Ascending aorta (tissue), 2 donors: Measurements from ENCODE around the gene CGB1. TPM values are rescaled to one million over a fixed set of nuclear protein-coding genes. Genes with fewer than 3 reads are reported as not detected.

ENCODE experiments used
- DNase-seq, 2 donors: peaks; one replicate each; pipeline ENCODE4 v3.0.0-alpha.2; 2019; ENCODE audit warnings: low spot score in 2 of 2
- H3K27ac ChIP-seq, 2 donors: fragments of 200-600 bp; sonication (generic); one replicate each; pipeline ENCODE4 v1.5.1; 2016 to 2017; ENCODE audit warnings: mild to moderate bottlenecking in 1 of 2
- H3K27me3 ChIP-seq: fragments of 200-600 bp; sonication (generic); one replicate; pipeline ENCODE4 v1.5.1; 2017
- H3K36me3 ChIP-seq, 2 donors: fragments of 200-600 bp; sonication (generic); one replicate each; pipeline ENCODE4 v1.5.1; 2016
- H3K4me1 ChIP-seq, 2 donors: fragments of 200-600 bp; sonication (generic); one replicate each; pipeline ENCODE4 v1.5.1; 2016 to 2017; ENCODE audit warnings: mild to moderate bottlenecking in 1 of 2
- H3K4me3 ChIP-seq, 2 donors: fragments of 200-600 bp; sonication (generic); one replicate each; pipeline ENCODE4 v1.5.1; 2016 to 2017; ENCODE audit warnings: mild to moderate bottlenecking in 1 of 2
- H3K9me3 ChIP-seq, 2 donors: fragments of 200-600 bp; sonication (generic); one replicate each; pipeline ENCODE4 v1.5.1; 2016
- intact Hi-C: fragments of 100-400 bp; cut with DNase I; formaldehyde crosslinking; loops from one replicate; pipeline ENCODE4 v1.15.1; 2023
- total RNA-seq: library from RNA; depleted of rRNA; stranded (reverse); fragments of >200 nt; gene quantifications from one replicate; pipeline ENCODE4 v1.1.0, GENCODE V29; 2016
- TF ChIP-seq, protein P1 (sequence below), 3 experiments: fragments of 200-600 bp in 2 of 3; fragments of 450-650 bp in 1 of 3; sonication (generic) in 2 of 3; IDR thresholded peaks; one replicate each; pipeline ENCODE4 v1.5.1; 2016 to 2019; ENCODE audit warnings: antibody characterized with exemption in 3 of 3, mild to moderate bottlenecking in 1 of 3, moderate library complexity in 1 of 3

Gene CGB1
- total RNA-seq, 1 donor from 2014 or later: not detected

DNA sequence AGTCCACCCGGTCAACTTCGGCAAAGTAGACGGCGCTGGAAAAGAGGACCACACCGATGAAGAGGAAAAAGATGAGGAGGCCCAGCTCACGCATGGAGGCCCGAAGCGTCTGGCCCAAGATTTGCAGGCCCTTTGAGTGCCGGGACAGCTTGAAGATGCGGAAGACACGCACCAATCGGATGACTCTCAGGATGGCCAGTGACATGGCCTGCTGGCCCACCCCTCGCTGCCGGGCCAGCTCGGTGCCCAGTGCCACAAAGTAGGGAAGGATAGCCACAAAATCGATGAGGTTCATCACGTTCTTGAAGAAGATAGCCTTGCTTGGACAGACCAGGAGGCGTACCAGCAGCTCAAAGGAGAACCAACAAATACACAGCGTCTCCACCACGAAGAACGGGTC, 33.7 kb upstream of the CGB1 start:
- H3K27ac ChIP-seq: no peak overlapping the region
- H3K9me3 ChIP-seq: no peaks in the 10 kb centered on the region
- H3K27me3 ChIP-seq: peaks cover 14% of the 10 kb centered on the region
- DNase-seq: no peak
- no peaks in the 10 kb centered on the region for H3K36me3 ChIP-seq
- TF ChIP-seq, protein P1, sequence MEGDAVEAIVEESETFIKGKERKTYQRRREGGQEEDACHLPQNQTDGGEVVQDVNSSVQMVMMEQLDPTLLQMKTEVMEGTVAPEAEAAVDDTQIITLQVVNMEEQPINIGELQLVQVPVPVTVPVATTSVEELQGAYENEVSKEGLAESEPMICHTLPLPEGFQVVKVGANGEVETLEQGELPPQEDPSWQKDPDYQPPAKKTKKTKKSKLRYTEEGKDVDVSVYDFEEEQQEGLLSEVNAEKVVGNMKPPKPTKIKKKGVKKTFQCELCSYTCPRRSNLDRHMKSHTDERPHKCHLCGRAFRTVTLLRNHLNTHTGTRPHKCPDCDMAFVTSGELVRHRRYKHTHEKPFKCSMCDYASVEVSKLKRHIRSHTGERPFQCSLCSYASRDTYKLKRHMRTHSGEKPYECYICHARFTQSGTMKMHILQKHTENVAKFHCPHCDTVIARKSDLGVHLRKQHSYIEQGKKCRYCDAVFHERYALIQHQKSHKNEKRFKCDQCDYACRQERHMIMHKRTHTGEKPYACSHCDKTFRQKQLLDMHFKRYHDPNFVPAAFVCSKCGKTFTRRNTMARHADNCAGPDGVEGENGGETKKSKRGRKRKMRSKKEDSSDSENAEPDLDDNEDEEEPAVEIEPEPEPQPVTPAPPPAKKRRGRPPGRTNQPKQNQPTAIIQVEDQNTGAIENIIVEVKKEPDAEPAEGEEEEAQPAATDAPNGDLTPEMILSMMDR (IDR thresholded peaks at IDR 0.05): no peak
- no peaks in the 10 kb centered on the region for H3K4me1 ChIP-seq
- no peak overlapping the region for H3K4me3 ChIP-seq
- intact Hi-C loops: no loop called here

DNA sequence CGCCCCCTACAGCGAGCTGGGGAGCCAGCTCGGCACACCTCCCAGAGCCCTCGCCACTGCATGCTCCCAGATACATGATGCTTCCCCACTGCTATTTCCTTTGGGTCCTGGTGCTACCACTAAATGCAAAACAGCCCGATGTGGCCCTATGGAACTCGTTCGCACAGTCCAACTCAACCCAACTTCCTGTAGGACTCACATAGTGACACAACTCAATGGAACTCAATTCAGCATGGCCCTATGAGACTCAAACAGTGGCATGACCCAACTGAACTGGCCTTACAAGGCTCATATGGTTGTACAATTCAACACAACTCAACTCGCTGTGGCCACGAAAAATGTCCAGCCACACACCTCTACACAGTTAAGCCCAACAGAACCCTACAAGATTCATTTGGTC, 32.3 kb upstream of the CGB1 start:
- peaks cover 0 to 3% of the 10 kb centered on the region in 2 donors for H3K4me1 ChIP-seq
- no peak overlapping the region for H3K27ac ChIP-seq
- H3K36me3 ChIP-seq: no peaks in the 10 kb centered on the region
- DNase-seq: no peak
- TF ChIP-seq, protein P1 (IDR thresholded peaks at IDR 0.05): no peak
- intact Hi-C loops: no loop called here
- H3K9me3 ChIP-seq: no peaks in the 10 kb centered on the region
- peaks cover 14% of the 10 kb centered on the region for H3K27me3 ChIP-seq
- no peak overlapping the region for H3K4me3 ChIP-seq

DNA sequence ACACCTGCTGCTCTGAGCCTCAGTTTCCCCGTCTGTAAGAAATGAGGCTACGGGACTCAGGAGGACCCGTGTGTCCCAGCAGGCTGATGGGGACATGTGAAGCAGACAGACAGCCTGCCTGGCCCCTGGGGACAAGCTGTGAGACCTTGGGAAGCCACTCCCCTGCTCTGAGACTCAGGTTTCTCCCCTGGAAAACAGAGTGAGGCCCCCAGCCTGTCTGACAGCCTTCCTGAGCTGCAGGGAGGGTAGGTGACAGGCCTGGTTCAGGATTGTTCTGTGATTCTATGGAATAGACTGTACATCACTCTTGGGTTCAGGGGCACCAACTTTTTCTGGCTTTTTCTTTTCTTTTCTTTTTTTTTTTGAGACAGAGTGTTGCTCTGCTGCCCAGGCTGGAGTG, 30.9 kb upstream of the CGB1 start:
- intact Hi-C loops: no loop called here
- TF ChIP-seq, protein P1 (IDR thresholded peaks at IDR 0.05): no peak

DNA sequence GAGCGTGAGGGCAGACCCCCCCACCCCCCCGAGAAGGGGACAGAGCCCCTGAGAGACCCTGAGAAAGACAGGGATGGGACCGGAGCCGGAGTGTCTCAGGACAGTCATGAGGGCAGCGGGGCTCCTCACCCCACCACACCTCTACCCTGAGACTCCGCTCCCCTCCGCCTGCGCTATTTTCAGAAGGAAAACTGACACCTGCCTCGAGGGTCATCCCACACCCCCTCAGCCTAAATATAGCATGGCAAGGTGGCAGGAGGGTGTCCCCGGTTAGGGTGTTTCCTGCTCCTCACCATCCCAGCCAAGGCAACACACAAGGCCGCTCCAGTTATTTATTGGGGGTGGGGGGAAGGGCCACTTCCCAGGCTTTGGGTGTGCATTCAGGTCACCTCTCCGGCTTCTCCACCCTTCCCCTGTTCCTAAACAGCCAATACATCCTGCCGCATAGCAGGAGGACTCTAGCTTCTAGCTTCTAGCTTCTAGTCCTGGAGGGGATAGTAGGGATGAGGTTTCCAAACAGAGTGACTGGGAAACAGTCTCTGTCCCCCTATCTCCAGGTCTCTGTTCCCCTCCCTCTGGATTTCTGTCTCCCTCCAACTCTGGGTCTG, 29.3 kb upstream of the CGB1 start:
- no peaks in the 10 kb centered on the region for H3K27me3 ChIP-seq
- TF ChIP-seq, protein P1 (IDR thresholded peaks at IDR 0.05): no peak

More for the DNA sequence above, 30.9 kb upstream of the CGB1 start:
- Histone ChIP-seq H3K27me3 (peaks cover 10% of the 10 kb centered on the region), H3K9me3 (no peaks in the 10 kb centered on the region), H3K27ac (no peak overlapping the region), H3K4me3 (no peak overlapping the region), H3K36me3 (no peaks in the 10 kb centered on the region), H3K4me1 (peaks cover 0 to 3% of the 10 kb centered on the region in 2 donors)
- no peak for DNase-seq

DNA sequence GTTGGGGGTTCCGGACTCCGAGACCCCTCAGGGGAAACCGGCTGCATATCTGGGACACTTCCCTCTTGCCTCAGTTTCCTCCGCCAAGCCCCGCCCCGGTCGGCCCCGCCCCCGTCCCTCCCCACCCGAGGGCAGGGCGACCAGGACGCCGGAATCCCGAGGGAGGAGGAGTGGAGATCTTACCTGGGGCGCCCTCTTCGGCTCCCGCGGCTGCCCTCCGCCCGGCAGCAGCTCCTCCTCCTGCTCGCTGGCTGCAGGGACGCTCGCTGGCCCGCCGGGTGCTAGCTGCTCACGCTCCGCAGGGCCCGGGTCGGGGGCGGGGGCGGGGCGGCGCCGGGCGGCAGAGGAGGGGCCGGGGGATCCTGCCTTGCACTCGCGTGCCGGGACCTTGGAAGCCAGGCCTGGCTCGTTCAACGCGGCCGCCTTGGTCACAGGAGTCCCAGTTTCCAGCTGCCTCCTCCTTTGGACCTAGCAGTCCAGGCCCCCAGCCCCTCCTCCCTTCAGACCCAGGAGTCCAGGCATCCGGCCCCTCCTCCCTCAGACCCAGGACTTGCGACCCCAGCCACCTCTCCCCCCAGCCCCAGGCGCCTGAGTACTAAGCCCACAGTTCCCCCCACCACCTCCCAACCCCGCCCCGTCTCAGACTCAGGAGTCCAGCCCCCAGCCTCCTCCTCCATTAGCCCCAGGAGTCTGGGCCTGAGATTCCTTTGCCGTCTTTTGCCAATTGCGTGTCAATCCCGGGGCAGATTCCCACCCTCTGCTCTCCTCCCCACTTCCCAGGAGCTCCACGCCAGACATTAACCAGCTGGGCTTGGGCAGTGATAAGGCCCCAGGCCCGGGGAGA, 28.3 kb upstream of the CGB1 start, which contains the start of gene NTF4:
NTF4 (minus strand) TSS at position 51 of the 844 bp plus-strand sequence. CDS start 2,821 bp downstream, outside the sequence.
- Histone ChIP-seq H3K36me3 (no peaks in the 10 kb centered on the region), H3K27ac (no peak within 1 kb of the TSS), H3K4me3 (peak within 1 kb of the TSS in 1 of 2 donors; percentile 35), H3K27me3 (no peaks in the 10 kb centered on the region), H3K9me3 (no peaks in the 10 kb centered on the region), H3K4me1 (peaks cover 0 to 3% of the 10 kb centered on the region in 2 donors)
- DNase-seq: no peak
- intact Hi-C loops: no loop called here
- TF ChIP-seq, protein P1 (IDR thresholded peaks at IDR 0.05): no peak

More for the DNA sequence above, 29.3 kb upstream of the CGB1 start:
- no peak overlapping the region for H3K27ac ChIP-seq
- H3K36me3 ChIP-seq: no peaks in the 10 kb centered on the region
- DNase-seq: no peak
- no peak overlapping the region for H3K4me3 ChIP-seq
- peaks cover 0 to 3% of the 10 kb centered on the region in 2 donors for H3K4me1 ChIP-seq
- intact Hi-C loops: no loop called here
- no peaks in the 10 kb centered on the region for H3K9me3 ChIP-seq
